OCI-LY7 (cell line): ENCODE results near the gene TSPAN17.

Experiments
- EZH2phosphoT487 ChIP-seq: fragments of 200-600 bp; sonication (generic); IDR thresholded peaks from 2 replicates; pipeline ENCODE4 v1.6.1; 2018; ENCODE audit warnings: low read depth, borderline replicate concordance, mild to moderate bottlenecking, mixed run types, antibody characterized with exemption, low read length, moderate library complexity, mixed read lengths
- TF ChIP-seq, protein P1 (sequence below): fragments of 200-600 bp; sonication (generic); conservative IDR thresholded peaks from 2 replicates; pipeline ENCODE4 v1.5.1; 2014; ENCODE audit warnings: mild to moderate bottlenecking, antibody characterized with exemption, low read length, moderate library complexity, mixed read lengths

DNA sequence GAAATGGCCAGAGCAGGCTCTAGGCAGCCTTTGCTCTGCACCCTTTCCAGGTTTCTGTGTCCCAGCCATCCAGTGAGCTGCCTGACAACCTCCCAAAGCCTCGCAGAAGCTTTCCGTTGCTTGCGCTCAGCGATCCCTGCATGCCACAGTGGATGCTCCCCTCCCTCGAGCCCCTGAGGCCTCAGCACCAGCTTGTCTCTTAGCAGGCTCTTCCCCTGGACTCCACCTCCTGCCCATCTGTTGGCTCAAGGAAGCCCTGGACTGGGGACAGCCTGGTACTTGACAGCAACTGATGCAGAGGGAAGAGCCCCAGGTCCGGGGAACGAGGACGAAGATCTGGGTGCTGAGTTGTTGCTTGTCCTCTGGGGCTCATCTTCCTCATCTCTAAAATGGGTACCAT lies 23.2 kb downstream of the TSPAN17 start:
- TF ChIP-seq, protein P1, sequence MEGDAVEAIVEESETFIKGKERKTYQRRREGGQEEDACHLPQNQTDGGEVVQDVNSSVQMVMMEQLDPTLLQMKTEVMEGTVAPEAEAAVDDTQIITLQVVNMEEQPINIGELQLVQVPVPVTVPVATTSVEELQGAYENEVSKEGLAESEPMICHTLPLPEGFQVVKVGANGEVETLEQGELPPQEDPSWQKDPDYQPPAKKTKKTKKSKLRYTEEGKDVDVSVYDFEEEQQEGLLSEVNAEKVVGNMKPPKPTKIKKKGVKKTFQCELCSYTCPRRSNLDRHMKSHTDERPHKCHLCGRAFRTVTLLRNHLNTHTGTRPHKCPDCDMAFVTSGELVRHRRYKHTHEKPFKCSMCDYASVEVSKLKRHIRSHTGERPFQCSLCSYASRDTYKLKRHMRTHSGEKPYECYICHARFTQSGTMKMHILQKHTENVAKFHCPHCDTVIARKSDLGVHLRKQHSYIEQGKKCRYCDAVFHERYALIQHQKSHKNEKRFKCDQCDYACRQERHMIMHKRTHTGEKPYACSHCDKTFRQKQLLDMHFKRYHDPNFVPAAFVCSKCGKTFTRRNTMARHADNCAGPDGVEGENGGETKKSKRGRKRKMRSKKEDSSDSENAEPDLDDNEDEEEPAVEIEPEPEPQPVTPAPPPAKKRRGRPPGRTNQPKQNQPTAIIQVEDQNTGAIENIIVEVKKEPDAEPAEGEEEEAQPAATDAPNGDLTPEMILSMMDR = no peak
- no peak for TF ChIP-seq EZH2phosphoT487
